Measurements from ENCODE around the gene NR2F6.

- no peak for TF ChIP-seq CTCF (IDR thresholded peaks at IDR 0.05)
- TF ChIP-seq EZH2 (IDR thresholded peaks at IDR 0.05; ENCODE audit: borderline replicate concordance, insufficient read depth, low read depth, low read length, poor library complexity, severe bottlenecking) = no peak
Observed at GRCh38 chr19:17262557-17262956, 16.8 kb upstream of the NR2F6 start.

Data from B cell (primary cell).